Kidney (tissue), 14 donors: ENCODE results near the gene INPP5K. TPM values are rescaled to one million over a fixed set of nuclear protein-coding genes. Genes with fewer than 3 reads are reported as not detected.
A peak's percentile ranks its signal among the peaks of the same experiment; 100 is the strongest.

Source experiments
- DNase-seq, 5 donors: peaks; one replicate each; pipeline ENCODE4 v3.0.0-alpha.2; 2013 to 2020
- FAIRE-seq: peaks from 2 replicates; lab custom pipeline; 2012; peaks lifted over from hg19 to GRCh38; lab: Jason Lieb, UNC
- H3K27ac ChIP-seq, 2 donors: one replicate each; pipeline ENCODE4 v1.7.0; 2013; ENCODE audit warnings: low read depth in 2 of 2, low read length in 2 of 2, inconsistent platforms in 1 of 2
- H3K27me3 ChIP-seq: one replicate; pipeline ENCODE4 v1.7.1; 2013; ENCODE audit warnings: low read length, inconsistent platforms; ENCODE audit not compliant: control insufficient read depth, insufficient read depth
- H3K36me3 ChIP-seq, 3 donors: one replicate each; pipeline versions ENCODE4 v1.7.0 to v1.7.1; 2013; ENCODE audit warnings: low read length in 3 of 3, control low read depth in 1 of 3, inconsistent platforms in 1 of 3; ENCODE audit not compliant: insufficient read depth in 3 of 3, control insufficient read depth in 2 of 3
- H3K4me1 ChIP-seq, 3 donors: one replicate each; pipeline versions ENCODE4 v1.7.0 to v1.7.1; 2013; ENCODE audit warnings: low read length in 3 of 3, inconsistent platforms in 1 of 3, low read depth in 1 of 3; ENCODE audit not compliant: control insufficient read depth in 2 of 3, insufficient read depth in 2 of 3
- H3K4me3 ChIP-seq, 3 donors: one replicate each; pipeline versions ENCODE4 v1.7.0 to v1.8.1; 2013; ENCODE audit warnings: low read length in 3 of 3, control low read depth in 1 of 3, inconsistent platforms in 1 of 3
- H3K9ac ChIP-seq, 3 donors: one replicate each; pipeline versions ENCODE4 v1.7.0 to v1.7.1; 2013; ENCODE audit warnings: low read length in 3 of 3, control low read depth in 1 of 3, inconsistent platforms in 1 of 3
- H3K9me3 ChIP-seq, 3 donors: one replicate each; pipeline versions ENCODE4 v1.7.0 to v1.7.1; 2013; ENCODE audit warnings: low read length in 3 of 3, control low read depth in 1 of 3, inconsistent platforms in 1 of 3; ENCODE audit not compliant: control insufficient read depth in 2 of 3, insufficient read depth in 1 of 3
- CTCF ChIP-seq: IDR thresholded peaks from 3 replicates; pipeline ENCODE4 v1.5.1; 2012; ENCODE audit warnings: mild to moderate bottlenecking, moderate library complexity, borderline replicate concordance; ENCODE audit not compliant: insufficient read depth; ENCODE audit errors: extremely low read depth
- intact Hi-C: fragments of 100-400 bp; cut with DNase I; formaldehyde crosslinking; loops from one replicate; pipeline ENCODE4 v1.11.1; 2022
- polyA plus RNA-seq: library from polyadenylated mRNA; stranded (reverse); fragments of 350-450 nt; fragmentation: Illumina TruSeq; extraction: RNeasy Lipid Tissue Mini Kit (QIAGEN cat#74804); gene quantifications from one replicate; pipeline ENCODE4 v1.2.3, GENCODE V29; 2014; ENCODE audit warnings: low read depth, low replicate concordance; ENCODE audit not compliant: insufficient read depth
- total RNA-seq: library from RNA; stranded (reverse); fragmentation: NEBNext Ultra II Directional; extraction: Animal tissue kit (Norgen Biotek cat#: 25700); gene quantifications from one replicate; pipeline ENCODE4 v1.2.1, GENCODE V29; 2021
- donor health status: control.
- donor health status: control.
- donor health status: control.
- donor health status: control.
- donor health status: control.
- donor health status: DM: yes; HTN: yes; CAD: no.
- donor health status: Normal renal cell carcinoma (clear cell type).

Gene INPP5K
- total and polyA plus RNA-seq, 2 donors from 2014 or later: 36.1 to 46.2 TPM

GRCh38 chr17:1488826-1489270 is 27.6 kb downstream of the INPP5K start:
- DNase-seq (peak in 1 of 5 donors; percentile 56), FAIRE-seq (no peak)
- Histone ChIP-seq H3K4me3 (peak overlapping the region in 2 of 3 donors; percentile 54 to 61), H3K36me3 (no peaks in the 10 kb centered on the region), H3K9me3 (no peaks in the 10 kb centered on the region), H3K27ac (peak overlapping the region; percentile 83 to 93), H3K4me1 (peaks cover 0 to 30% (median 0%) of the 10 kb centered on the region in 3 donors), H3K9ac (peak overlapping the region in 2 of 3 donors; percentile 49 to 70), H3K27me3 (no peaks in the 10 kb centered on the region)
- intact Hi-C loops: no loop called here
- no peak for TF ChIP-seq CTCF

- intact Hi-C loops: no loop called here
- Histone ChIP-seq H3K36me3 (peaks cover 0 to 2% (median 2%) of the 10 kb centered on the region in 3 donors), H3K27me3 (no peaks in the 10 kb centered on the region), H3K4me3 (peak overlapping the region; percentile 54 to 61 (median 56)), H3K9me3 (no peaks in the 10 kb centered on the region), H3K9ac (peak overlapping the region; percentile 14 to 70 (median 49)), H3K27ac (peak overlapping the region; percentile 83 to 93), H3K4me1 (peaks cover 0 to 29% (median 0%) of the 10 kb centered on the region in 3 donors)
- DNase-seq (peak; percentile 89 to 96 (median 93)), FAIRE-seq (no peak)
- no peak for TF ChIP-seq CTCF
Measured at GRCh38 chr17:1487939-1488825, 28.2 kb downstream of the INPP5K start.

GRCh38 chr17:1486802-1487695 is 29.4 kb downstream of the INPP5K start:
- DNase-seq: peak; percentile 57 to 94 (median 80)
- Histone ChIP-seq H3K4me3 (peak overlapping the region in 2 of 3 donors; percentile 9 to 17), H3K27ac (peak overlapping the region; percentile 83 to 90), H3K9me3 (no peaks in the 10 kb centered on the region), H3K36me3 (peaks cover 0 to 7% (median 2%) of the 10 kb centered on the region in 3 donors), H3K9ac (no peak overlapping the region), H3K4me1 (peaks cover 0 to 27% (median 0%) of the 10 kb centered on the region in 3 donors), H3K27me3 (no peaks in the 10 kb centered on the region)
- FAIRE-seq: no peak
- TF ChIP-seq CTCF: no peak
- intact Hi-C loops: no loop called here
